ENCODE results near the gene C1QTNF9. TPM values are rescaled to one million over a fixed set of nuclear protein-coding genes. Genes with fewer than 3 reads are reported as not detected.
"Not testable (repeated sequence)": the region's sequence is repeated elsewhere in the genome, so short reads cannot be mapped to it uniquely, and the experiment has no call there.

Gene C1QTNF9
- total and polyA plus RNA-seq, 7 donors = 0.25 to 4.6 (median 2.9) TPM

GRCh38 chr13:24356270-24356669 is 46.9 kb downstream of the C1QTNF9 start:
- TF ChIP-seq CTCF (IDR thresholded peaks at IDR 0.05) = no peak
- no peaks in the 10 kb centered on the region for H3K4me1 ChIP-seq
- no peaks in the 10 kb centered on the region for H3K36me3 ChIP-seq (ENCODE audit: insufficient read depth in 1 of 2, low read depth in 1 of 2)
- WGBS, 3 donors = 89 to 91% (median 90%) methylated on average over 7 of the region's 7 CpGs
- DNase-seq (no peak), ATAC-seq (no peak)
- H3K27me3 ChIP-seq (ENCODE audit: insufficient read depth in 3 of 3, low read length in 2 of 3) = no peaks in the 10 kb centered on the region
- H3K4me3 ChIP-seq = no peak overlapping the region
- no peak overlapping the region for H3K27ac ChIP-seq
- intact Hi-C loops (cut with DNase I) = loop anchor here (5.0 to 10.0 kb wide), 2 partner anchors 1421 to 1424 kb away; no protein-coding TSS in a partner anchor
- H3K9me3 ChIP-seq = no peaks in the 10 kb centered on the region

DNA sequence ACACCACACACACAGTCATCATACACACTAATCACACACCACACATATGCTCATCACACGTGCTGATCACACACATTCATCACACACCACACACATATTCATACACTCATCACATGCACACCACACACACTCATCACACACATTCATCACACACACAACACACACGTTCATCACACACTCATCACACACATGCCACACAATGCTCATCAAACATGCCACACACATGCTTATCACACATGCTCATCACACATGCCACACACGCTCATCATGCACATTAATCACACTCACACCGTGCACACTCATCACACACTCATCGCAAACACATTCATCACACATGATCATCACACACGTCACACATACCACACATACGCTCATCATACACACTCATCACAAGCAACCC is 47.5 kb downstream of the C1QTNF9 start:
- TF ChIP-seq CTCF (IDR thresholded peaks at IDR 0.05) = no peak
- H3K4me3 ChIP-seq = no peak overlapping the region
- H3K9me3 ChIP-seq = no peaks in the 10 kb centered on the region
- intact Hi-C loops (cut with DNase I) = loop anchor here (5.0 to 10.0 kb wide), 2 partner anchors 1422 to 1425 kb away; no protein-coding TSS in a partner anchor
- H3K4me1 ChIP-seq = no peaks in the 10 kb centered on the region
- WGBS, 3 donors = 96 to 97% (median 97%) methylated on average over 7 of the region's 7 CpGs
- no peak overlapping the region for H3K27ac ChIP-seq
- H3K36me3 ChIP-seq (ENCODE audit: insufficient read depth in 1 of 2, low read depth in 1 of 2) = no peaks in the 10 kb centered on the region
- no peak for ATAC-seq
- no peak for DNase-seq
- no peaks in the 10 kb centered on the region for H3K27me3 ChIP-seq (ENCODE audit: insufficient read depth in 3 of 3, low read length in 2 of 3)

GRCh38 chr13:24357756-24358155 is 48.4 kb downstream of the C1QTNF9 start:
- intact Hi-C loops (cut with DNase I) = loop anchor here (5.0 to 10.0 kb wide), 2 partner anchors 1423 to 1425 kb away; no protein-coding TSS in a partner anchor
- DNase-seq (no peak), ATAC-seq (no peak)
- no peak overlapping the region for H3K4me3 ChIP-seq
- H3K9me3 ChIP-seq = no peaks in the 10 kb centered on the region
- H3K4me1 ChIP-seq = no peaks in the 10 kb centered on the region
- no peaks in the 10 kb centered on the region for H3K27me3 ChIP-seq (ENCODE audit: insufficient read depth in 3 of 3, low read length in 2 of 3)
- no peak for TF ChIP-seq CTCF (IDR thresholded peaks at IDR 0.05)
- H3K36me3 ChIP-seq (ENCODE audit: insufficient read depth in 1 of 2, low read depth in 1 of 2) = no peaks in the 10 kb centered on the region
- whole genome bisulfite sequencing, 3 donors = 80 to 87% (median 84%) methylated on average over 14 to 15 of the region's 15 CpGs
- no peak overlapping the region for H3K27ac ChIP-seq

- not testable (repeated sequence) for H3K4me3 ChIP-seq; H3K36me3 ChIP-seq (ENCODE audit: insufficient read depth in 1 of 2, low read depth in 1 of 2); H3K4me1 ChIP-seq; H3K27ac ChIP-seq; H3K27me3 ChIP-seq (ENCODE audit: insufficient read depth in 3 of 3, low read length in 2 of 3); H3K9me3 ChIP-seq; ATAC-seq; DNase-seq
- intact Hi-C loops (cut with DNase I) = loop anchor here (5.0 to 10.0 kb wide), 2 partner anchors 1424 to 1427 kb away; no protein-coding TSS in a partner anchor
- 69 to 81% (median 76%) methylated on average over 16 of the region's 16 CpGs for WGBS, 3 donors
These were observed 49.5 kb downstream of the C1QTNF9 start for GRCh38 chr13:24358836-24359235.

DNA sequence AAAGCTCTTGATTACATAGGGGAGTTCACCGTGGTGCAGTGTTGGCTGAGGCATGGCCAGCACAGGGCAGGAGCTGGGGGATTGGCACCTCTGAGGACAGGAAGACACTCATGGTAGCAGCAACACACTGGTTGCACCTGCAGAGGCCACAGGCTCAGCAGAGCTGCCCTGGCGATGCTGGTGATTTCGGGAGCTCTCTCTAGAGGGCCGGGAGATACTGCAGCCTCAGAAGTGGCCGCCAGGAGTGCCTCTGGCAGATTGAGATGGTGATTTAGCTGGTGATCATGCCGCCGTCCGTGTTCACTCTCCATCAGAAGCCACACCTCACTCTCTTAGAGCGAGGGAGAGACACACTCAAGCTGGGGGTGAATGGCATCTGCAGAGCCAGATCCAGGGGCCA is 49.9 kb downstream of the C1QTNF9 start:
- not testable (repeated sequence) for H3K27me3 ChIP-seq (ENCODE audit: insufficient read depth in 3 of 3, low read length in 2 of 3); H3K4me3 ChIP-seq; H3K9me3 ChIP-seq; H3K36me3 ChIP-seq (ENCODE audit: insufficient read depth in 1 of 2, low read depth in 1 of 2); DNase-seq; H3K4me1 ChIP-seq; H3K27ac ChIP-seq; ATAC-seq
- WGBS, 3 donors = 48 to 54% (median 51%) methylated on average over 9 of the region's 9 CpGs
- intact Hi-C loops (cut with DNase I) = loop anchor here (5.0 to 10.0 kb wide), 2 partner anchors 1424 to 1427 kb away; no protein-coding TSS in a partner anchor

GRCh38 chr13:24360106-24360505 is 50.7 kb downstream of the C1QTNF9 start:
- no peak overlapping the region for H3K27ac ChIP-seq
- WGBS, 3 donors = 89 to 93% (median 92%) methylated on average over 7 of the region's 7 CpGs
- no peaks in the 10 kb centered on the region for H3K9me3 ChIP-seq
- no peak for TF ChIP-seq CTCF (IDR thresholded peaks at IDR 0.05)
- H3K27me3 ChIP-seq (ENCODE audit: insufficient read depth in 3 of 3, low read length in 2 of 3) = no peaks in the 10 kb centered on the region
- no peak overlapping the region for H3K4me3 ChIP-seq
- ATAC-seq = no peak
- DNase-seq = no peak
- intact Hi-C loops (cut with DNase I) = no loop called here
- H3K4me1 ChIP-seq = no peaks in the 10 kb centered on the region
- H3K36me3 ChIP-seq (ENCODE audit: insufficient read depth in 1 of 2, low read depth in 1 of 2) = no peaks in the 10 kb centered on the region
